ENCODE data around the gene OTOP2.

GRCh38 chr17:74879308-74879707 lies 44.8 kb upstream of the OTOP2 start:
- TF ChIP-seq CTCF (conservative IDR thresholded peaks at IDR 0.05; ENCODE audit: low read depth, low read length) (no peak), EZH2 (IDR thresholded peaks at IDR 0.05; ENCODE audit: borderline replicate concordance, low read depth, low read length, poor library complexity, severe bottlenecking) (no peak)

Measured in A673 (cell line).